ENCODE results near the gene MYO1D. TPM values are rescaled to one million over a fixed set of nuclear protein-coding genes. Genes with fewer than 3 reads are reported as not detected.
"Not testable (repeated sequence)": the region's sequence is repeated elsewhere in the genome, so short reads cannot be mapped to it uniquely, and the experiment has no call there.

Gene MYO1D
- total and polyA plus RNA-seq, 11 donors = 3.3 to 15.5 (median 8.9) TPM

DNA sequence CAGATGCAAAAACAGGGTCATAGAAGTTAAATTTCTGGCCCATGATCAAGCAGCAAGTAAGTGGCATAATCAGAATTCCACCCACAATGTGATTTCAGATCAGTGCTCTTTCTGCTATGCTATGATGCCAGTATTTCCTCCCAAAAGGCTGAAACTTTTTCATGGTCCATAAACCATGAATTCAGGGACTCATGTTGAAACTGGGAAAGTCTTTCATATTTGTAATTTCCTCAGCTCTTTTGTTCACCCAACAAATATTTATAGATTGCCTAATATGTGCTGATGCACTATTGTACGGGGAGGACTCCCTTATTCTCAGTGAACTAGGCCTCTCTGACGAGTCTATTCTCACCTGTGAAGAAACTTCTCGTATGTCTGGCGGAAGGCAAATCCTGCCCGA, 156.3 kb downstream of the MYO1D start:
- ATAC-seq = no peak
- WGBS, 4 donors = 92 to 98% (median 97%) methylated on average over 5 of the region's 5 CpGs

GRCh38 chr17:32719689-32720088, 157.2 kb downstream of the MYO1D start:
- H3K4me3 ChIP-seq = no peak overlapping the region
- no peaks in the 10 kb centered on the region for H3K4me1 ChIP-seq
- ATAC-seq (no peak), DNase-seq (no peak)
- H3K36me3 ChIP-seq = peaks cover 0 to 40% (median 0%) of the 10 kb centered on the region in 9 donors
- TF ChIP-seq, protein P1, sequence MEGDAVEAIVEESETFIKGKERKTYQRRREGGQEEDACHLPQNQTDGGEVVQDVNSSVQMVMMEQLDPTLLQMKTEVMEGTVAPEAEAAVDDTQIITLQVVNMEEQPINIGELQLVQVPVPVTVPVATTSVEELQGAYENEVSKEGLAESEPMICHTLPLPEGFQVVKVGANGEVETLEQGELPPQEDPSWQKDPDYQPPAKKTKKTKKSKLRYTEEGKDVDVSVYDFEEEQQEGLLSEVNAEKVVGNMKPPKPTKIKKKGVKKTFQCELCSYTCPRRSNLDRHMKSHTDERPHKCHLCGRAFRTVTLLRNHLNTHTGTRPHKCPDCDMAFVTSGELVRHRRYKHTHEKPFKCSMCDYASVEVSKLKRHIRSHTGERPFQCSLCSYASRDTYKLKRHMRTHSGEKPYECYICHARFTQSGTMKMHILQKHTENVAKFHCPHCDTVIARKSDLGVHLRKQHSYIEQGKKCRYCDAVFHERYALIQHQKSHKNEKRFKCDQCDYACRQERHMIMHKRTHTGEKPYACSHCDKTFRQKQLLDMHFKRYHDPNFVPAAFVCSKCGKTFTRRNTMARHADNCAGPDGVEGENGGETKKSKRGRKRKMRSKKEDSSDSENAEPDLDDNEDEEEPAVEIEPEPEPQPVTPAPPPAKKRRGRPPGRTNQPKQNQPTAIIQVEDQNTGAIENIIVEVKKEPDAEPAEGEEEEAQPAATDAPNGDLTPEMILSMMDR (IDR thresholded peaks at IDR 0.05) = no peak
- TF ChIP-seq POLR2A (IDR thresholded peaks at IDR 0.05) = no peak
- H3K9me3 ChIP-seq = no peaks in the 10 kb centered on the region
- H3K27ac ChIP-seq = no peak overlapping the region
- WGBS, 4 donors = 92 to 99% (median 98%) methylated on average over 1 of the region's 1 CpG
- intact Hi-C loops (cut with DNase I) = no loop called here
- no peaks in the 10 kb centered on the region for H3K27me3 ChIP-seq

More for the DNA sequence above, 156.3 kb downstream of the MYO1D start:
- Histone ChIP-seq H3K9me3 (peaks cover 0 to 7% (median 0%) of the 10 kb centered on the region in 12 donors), H3K4me1 (no peaks in the 10 kb centered on the region), H3K36me3 (peaks cover 0 to 46% (median 0%) of the 10 kb centered on the region in 9 donors), H3K27ac (no peak overlapping the region), H3K4me3 (no peak overlapping the region), H3K27me3 (no peaks in the 10 kb centered on the region)
- intact Hi-C loops (cut with DNase I) = no loop called here
- DNase-seq = no peak
- TF ChIP-seq, protein P1 (IDR thresholded peaks at IDR 0.05) = no peak
- no peak for TF ChIP-seq POLR2A (IDR thresholded peaks at IDR 0.05)

DNA sequence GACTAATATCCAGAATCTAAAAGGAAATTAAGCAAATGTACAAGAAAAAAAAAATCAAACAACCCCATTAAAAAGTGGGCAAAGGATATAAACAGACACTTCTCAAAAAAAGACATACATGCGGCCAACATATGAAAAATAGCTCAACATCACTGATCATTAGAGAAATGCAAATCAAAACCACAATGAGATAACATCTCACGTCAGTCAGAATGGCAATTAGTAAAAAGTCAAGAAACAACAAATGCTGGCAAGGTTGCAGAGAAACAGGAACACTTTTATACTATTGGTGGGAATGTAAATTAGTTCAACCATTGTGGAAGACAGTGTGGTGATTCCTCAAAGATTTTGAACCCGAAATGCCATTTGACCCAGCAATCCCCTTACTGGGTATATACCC, 162.0 kb downstream of the MYO1D start:
- intact Hi-C loops (cut with DNase I); H3K9me3 ChIP-seq; DNase-seq; H3K27me3 ChIP-seq; H3K4me1 ChIP-seq; H3K4me3 ChIP-seq; ATAC-seq; H3K27ac ChIP-seq: not testable (repeated sequence)
- peaks cover 0 to 42% (median 0%) of the 10 kb centered on the region in 9 donors for H3K36me3 ChIP-seq
- WGBS, 4 donors = 88 to 96% (median 93%) methylated on average over 3 of the region's 3 CpGs

- H3K36me3 ChIP-seq = peaks cover 0 to 39% (median 0%) of the 10 kb centered on the region in 9 donors
- 97 to 99% (median 98%) methylated on average over 3 of the region's 3 CpGs for WGBS, 4 donors
- DNase-seq; H3K4me1 ChIP-seq; ATAC-seq; H3K4me3 ChIP-seq; H3K9me3 ChIP-seq; H3K27me3 ChIP-seq; intact Hi-C loops (cut with DNase I); H3K27ac ChIP-seq: not testable (repeated sequence)
These were observed 162.7 kb downstream of the MYO1D start for GRCh38 chr17:32714206-32714605.

DNA sequence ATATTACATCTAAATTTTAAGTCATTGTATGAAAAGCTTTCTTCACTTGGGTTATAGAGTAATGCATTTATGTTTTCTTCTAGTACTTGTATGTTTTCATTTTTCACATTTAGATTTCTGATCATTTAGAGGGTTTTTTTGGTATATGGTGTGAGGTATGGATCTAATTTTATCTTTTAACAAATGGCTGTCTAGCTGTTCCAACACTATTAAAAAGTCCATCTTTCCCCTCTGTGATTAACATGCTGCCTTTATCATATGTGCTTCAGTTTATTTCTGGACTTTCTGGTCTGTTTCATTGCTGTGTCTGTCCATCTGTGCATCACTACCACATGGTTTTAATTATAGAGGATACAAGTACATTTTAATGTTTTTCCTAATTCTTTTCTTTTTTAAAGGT, 163.8 kb downstream of the MYO1D start:
- H3K36me3 ChIP-seq = peaks cover 0 to 32% (median 0%) of the 10 kb centered on the region in 9 donors
- peaks cover 0 to 4% (median 0%) of the 10 kb centered on the region in 12 donors for H3K9me3 ChIP-seq
- no peaks in the 10 kb centered on the region for H3K4me1 ChIP-seq
- no peaks in the 10 kb centered on the region for H3K27me3 ChIP-seq
- TF ChIP-seq, protein P1 (IDR thresholded peaks at IDR 0.05) = no peak
- TF ChIP-seq POLR2A (IDR thresholded peaks at IDR 0.05) = no peak
- intact Hi-C loops (cut with DNase I) = no loop called here
- DNase-seq (no peak), ATAC-seq (no peak)
- no peak overlapping the region for H3K4me3 ChIP-seq
- no peak overlapping the region for H3K27ac ChIP-seq
